ENCODE data around the gene PTPN7.

GRCh38 chr1:202168861-202169260 lies 8.5 kb upstream of the PTPN7 start:
- TF ChIP-seq CTCF (IDR thresholded peaks at IDR 0.05) (no peak), ZFX (IDR thresholded peaks at IDR 0.05; ENCODE audit: borderline replicate concordance) (no peak)

All from 22Rv1 (cell line).